ENCODE data around the gene PXDN. TPM values are rescaled to one million over a fixed set of nuclear protein-coding genes. Genes with fewer than 3 reads are reported as not detected.

PXDN gene
- total and polyA plus RNA-seq, 10 of the 15 experiments (the other 5 are each of a cell fraction or from before 2014, with no cell fraction given) = 0.12 to 0.69 (median 0.23) TPM; not detected in 5

- intact Hi-C loops (cut with micrococcal nuclease; ENCODE audit: unreplicated experiment) (no loop called here), in situ Hi-C loops (cut with MboI) (no loop called here)
- ChIA-PET RAD21 (ENCODE audit: unreplicated experiment) (no interaction called here), POLR2A (no interaction called here), SMC1A (ENCODE audit: uncharacterized antibody, unreplicated experiment) (no interaction called here), CTCF (no interaction called here)
- FAIRE-seq = no peak
- Histone ChIP-seq H4K20me1 (ENCODE audit: control insufficient read depth, insufficient read depth) (no peaks in the 10 kb centered on the region), H3K36me3 (ENCODE audit: control insufficient read depth in 2 of 2, insufficient read depth in 2 of 2, low read length in 1 of 2) (no peaks in the 10 kb centered on the region), H3K4me1 (ENCODE audit: control insufficient read depth, insufficient read depth, low read length) (no peaks in the 10 kb centered on the region), H3K4me2 (ENCODE audit: control insufficient read depth, insufficient read depth) (no peak overlapping the region), H3K27ac (ENCODE audit: control insufficient read depth, insufficient read depth) (no peak overlapping the region), H3K9ac (ENCODE audit: control insufficient read depth, insufficient read depth, low read length) (no peak overlapping the region), H3K9me3 (replicated peaks; ENCODE audit: control insufficient read depth, insufficient read depth, low read length) (no peaks in the 10 kb centered on the region), H2AFZ (ENCODE audit: control insufficient read depth, low read depth, low read length) (no peak overlapping the region), H3K79me2 (ENCODE audit: control insufficient read depth, insufficient read depth, low read length) (no peaks in the 10 kb centered on the region), H3K27me3 (replicated peaks in 1 of 2; ENCODE audit: control insufficient read depth in 2 of 2, insufficient read depth in 2 of 2, low read length in 1 of 2) (no peaks in the 10 kb centered on the region), H3K4me3 (no peak overlapping the region)
- no peak for DNase-seq (ENCODE audit: low read depth, low spot score)
- WGBS (ENCODE audit: insufficient coverage, insufficient replicate concordance, low lambda C conversion rate, missing lambda C conversion rate) = 39% methylated on average over 16 of the region's 16 CpGs
- TF ChIP-seq SUZ12 (IDR thresholded peaks at IDR 0.05; ENCODE audit: unreplicated experiment) (no peak), ATF2 (IDR thresholded peaks at IDR 0.05; ENCODE audit: low read length) (no peak), BCL11A (IDR thresholded peaks at IDR 0.05; ENCODE audit: low read depth, low read length) (no peak), TCF3 (IDR thresholded peaks at IDR 0.05; ENCODE audit: borderline replicate concordance, insufficient read depth, low read depth, low read length) (no peak), SREBF1 (IDR thresholded peaks at IDR 0.05; ENCODE audit: low read length) (no peak), JUND (IDR thresholded peaks at IDR 0.05; ENCODE audit: low read depth, low read length) (no peak), LARP7 (IDR thresholded peaks at IDR 0.05) (no peak), PAX5 (IDR thresholded peaks at IDR 0.05; ENCODE audit: borderline replicate concordance, low read depth, low read length) (no peak), TAF1 (IDR thresholded peaks at IDR 0.05; ENCODE audit: borderline replicate concordance, low read depth, low read length) (no peak), MXI1 (IDR thresholded peaks at IDR 0.05; ENCODE audit: low read depth, low read length) (no peak)
- TF ChIP-seq, protein P1, sequence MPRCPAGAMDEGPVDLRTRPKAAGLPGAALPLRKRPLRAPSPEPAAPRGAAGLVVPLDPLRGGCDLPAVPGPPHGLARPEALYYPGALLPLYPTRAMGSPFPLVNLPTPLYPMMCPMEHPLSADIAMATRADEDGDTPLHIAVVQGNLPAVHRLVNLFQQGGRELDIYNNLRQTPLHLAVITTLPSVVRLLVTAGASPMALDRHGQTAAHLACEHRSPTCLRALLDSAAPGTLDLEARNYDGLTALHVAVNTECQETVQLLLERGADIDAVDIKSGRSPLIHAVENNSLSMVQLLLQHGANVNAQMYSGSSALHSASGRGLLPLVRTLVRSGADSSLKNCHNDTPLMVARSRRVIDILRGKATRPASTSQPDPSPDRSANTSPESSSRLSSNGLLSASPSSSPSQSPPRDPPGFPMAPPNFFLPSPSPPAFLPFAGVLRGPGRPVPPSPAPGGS (IDR thresholded peaks at IDR 0.05; ENCODE audit: borderline replicate concordance, insufficient read depth, low read depth, low read length, poor library complexity, severe bottlenecking) = no peak
- BruUV-seq (replicated peaks) = no TSS peak
- ATAC-seq = no peak
Observed at GRCh38 chr2:1791685-1792435, 47.5 kb upstream of the PXDN start.

Data from GM12878 (cell line).